Naive thymus-derived CD4-positive, alpha-beta T cell (primary cell): ENCODE measurements around the gene FAM187B. TPM values are rescaled to one million over a fixed set of nuclear protein-coding genes. Genes with fewer than 3 reads are reported as not detected.

Experiments
- ATAC-seq: fragments of 150-1000 bp; cut with Tn5 transposase; 2 replicates; pipeline ENCODE4 v1.10.0; 2021; ENCODE audit warnings: mild to moderate bottlenecking, moderate library complexity
- CTCF ChIA-PET: fragments of 350-600 bp; sonication (Branson Sonifier 250); formaldehyde crosslinking; loops from one replicate; lab custom pipeline; 2021; ENCODE audit warnings: antibody characterized with exemption; lab: Charles Lee
- POLR2A ChIA-PET: fragments of 350-600 bp; sonication (Branson Sonifier 250); formaldehyde crosslinking; loops from one replicate; lab custom pipeline; 2021; ENCODE audit warnings: antibody characterized with exemption, inconsistent platforms; lab: Charles Lee
- DNase-seq, 9 donors: peaks; one replicate each; pipeline versions ENCODE4 v3.0.0 to v3.0.0-alpha.2; 2020 to 2022; ENCODE audit warnings: mixed read lengths in 1 of 9
- H3K27ac ChIP-seq: one replicate; pipeline ENCODE4 v1.7.0; 2013; ENCODE audit warnings: mild to moderate bottlenecking, low read depth, low read length, moderate library complexity
- H3K27me3 ChIP-seq, 2 donors: one replicate each; pipeline ENCODE4 v1.7.0; 2013; ENCODE audit warnings: low read length in 2 of 2, mild to moderate bottlenecking in 2 of 2, moderate library complexity in 2 of 2; ENCODE audit not compliant: control insufficient read depth in 2 of 2, insufficient read depth in 2 of 2
- H3K36me3 ChIP-seq, 3 experiments: 1 replicate in 2 of 3; 2 replicates in 1 of 3; pipeline ENCODE4 v1.7.0; 2013; ENCODE audit warnings: low read length in 3 of 3, mild to moderate bottlenecking in 3 of 3, moderate library complexity in 1 of 3; ENCODE audit not compliant: insufficient read depth in 3 of 3, control insufficient read depth in 2 of 3
- H3K4me1 ChIP-seq, 2 donors: one replicate each; pipeline ENCODE4 v1.7.0; 2013; ENCODE audit warnings: low read length in 2 of 2, mild to moderate bottlenecking in 2 of 2, moderate library complexity in 1 of 2; ENCODE audit not compliant: control insufficient read depth in 2 of 2, insufficient read depth in 2 of 2
- H3K4me3 ChIP-seq: 2 replicates; pipeline ENCODE4 v1.7.0; 2013; ENCODE audit warnings: mild to moderate bottlenecking, low read length
- H3K9me3 ChIP-seq, 3 experiments: 1 replicate in 2 of 3; 2 replicates in 1 of 3; pipeline ENCODE4 v1.7.0; 2013; ENCODE audit warnings: low read length in 3 of 3; ENCODE audit not compliant: control insufficient read depth in 2 of 3
- H3K27ac Mint-ChIP-seq, 9 donors: one replicate each; pipeline ENCODE4 v1.8.0; 2020 to 2022; ENCODE audit warnings: mixed read lengths in 9 of 9, mild to moderate bottlenecking in 8 of 9, moderate library complexity in 5 of 9, inconsistent platforms in 2 of 9
- H3K27me3 Mint-ChIP-seq, 5 donors: one replicate each; pipeline ENCODE4 v1.8.0; 2021 to 2022; ENCODE audit warnings: mixed read lengths in 5 of 5, mild to moderate bottlenecking in 1 of 5
- H3K36me3 Mint-ChIP-seq, 5 donors: one replicate each; pipeline ENCODE4 v1.8.0; 2020 to 2022; ENCODE audit warnings: mixed read lengths in 5 of 5, mild to moderate bottlenecking in 3 of 5, inconsistent platforms in 1 of 5
- H3K4me1 Mint-ChIP-seq, 7 donors: one replicate each; pipeline ENCODE4 v1.8.0; 2020 to 2022; ENCODE audit warnings: mixed read lengths in 7 of 7, mild to moderate bottlenecking in 3 of 7, inconsistent platforms in 1 of 7
- H3K4me3 Mint-ChIP-seq, 10 donors: one replicate each; pipeline ENCODE4 v1.8.0; 2020 to 2022; ENCODE audit warnings: mild to moderate bottlenecking in 10 of 10, mixed read lengths in 10 of 10, moderate library complexity in 6 of 10, inconsistent platforms in 2 of 10
- H3K9me3 Mint-ChIP-seq, 11 donors: one replicate each; pipeline ENCODE4 v1.8.0; 2020 to 2022; ENCODE audit warnings: mixed read lengths in 11 of 11, mild to moderate bottlenecking in 4 of 11, inconsistent platforms in 1 of 11, moderate library complexity in 1 of 11
- intact Hi-C, 2 donors: fragments of 100-400 bp; cut with micrococcal nuclease; formaldehyde crosslinking; loops; one replicate each; pipeline ENCODE4 v1.15.1; 2023
- polyA plus RNA-seq, 2 donors: library from polyadenylated mRNA; unstranded; fragments of 300-500 nt; fragmentation: Illumina TruSeq; gene quantifications; one replicate each; pipeline ENCODE4 v1.2.3, GENCODE V29; 2021
- total RNA-seq, 6 experiments: library from RNA in 5 of 6; stranded (reverse) in 5 of 6; gene quantifications; 1 replicate in 5 of 6; 2 replicates in 1 of 6; pipeline ENCODE4 v1.2.3 and lab custom pipeline; 2021 to 2026

FAM187B gene
- total and polyA plus RNA-seq, 7 experiments from 2014 or later: not detected

DNA sequence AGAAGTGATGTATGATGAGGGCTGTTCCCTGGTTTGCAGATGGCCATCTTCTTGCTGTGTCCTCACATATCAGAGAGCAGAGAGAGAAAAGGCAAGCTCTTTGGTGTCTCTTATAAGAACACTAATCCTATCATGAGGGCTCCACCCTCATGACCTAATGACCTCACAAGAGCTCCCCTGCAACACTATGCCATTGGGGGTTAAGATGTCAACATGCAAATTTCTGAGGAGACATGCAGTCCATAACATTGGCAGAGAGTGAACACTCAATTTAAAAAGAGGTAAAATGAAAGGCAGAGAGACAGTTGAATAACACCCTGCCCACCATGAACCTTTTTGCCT lies 10.9 kb downstream of the FAM187B start:
- peak overlapping the region in 8 of 9 donors; percentile 65 to 100 (median 86) for H3K27ac Mint-ChIP-seq
- H3K4me1 ChIP-seq: peaks cover 27 to 44% of the 10 kb centered on the region in 2 donors
- intact Hi-C loops: loop anchor here (1.0 to 2.0 kb wide), 4 partner anchors 23 to 150 kb away; no protein-coding TSS in a partner anchor
- no peaks in the 10 kb centered on the region for H3K27me3 ChIP-seq
- no peak overlapping the region for H3K4me3 Mint-ChIP-seq
- H3K4me3 ChIP-seq: no peak overlapping the region
- ChIA-PET POLR2A (interaction anchor here (0.7 to 1.7 kb wide), 7 partner anchors 9 to 77 kb away, joined by 3 to 7 read pairs (median 4); partner anchors contain the start of genes FAM187B and FXYD5), CTCF (interaction anchor here (1.0 to 4.6 kb wide), 7 partner anchors 17 to 151 kb away, joined by 3 to 36 read pairs (median 7); partner anchors contain the start of genes FXYD5 and FXYD7)
- H3K9me3 ChIP-seq: no peaks in the 10 kb centered on the region
- ATAC-seq (no peak), DNase-seq (no peak)
- no peaks in the 10 kb centered on the region for H3K36me3 ChIP-seq
- peaks cover 26 to 68% (median 59%) of the 10 kb centered on the region in 7 donors for H3K4me1 Mint-ChIP-seq
- peaks cover 0 to 17% (median 2%) of the 10 kb centered on the region in 11 donors for H3K9me3 Mint-ChIP-seq
- no peaks in the 10 kb centered on the region for H3K27me3 Mint-ChIP-seq
- H3K36me3 Mint-ChIP-seq: peaks cover 0 to 6% (median 0%) of the 10 kb centered on the region in 5 donors
- no peak overlapping the region for H3K27ac ChIP-seq

DNA sequence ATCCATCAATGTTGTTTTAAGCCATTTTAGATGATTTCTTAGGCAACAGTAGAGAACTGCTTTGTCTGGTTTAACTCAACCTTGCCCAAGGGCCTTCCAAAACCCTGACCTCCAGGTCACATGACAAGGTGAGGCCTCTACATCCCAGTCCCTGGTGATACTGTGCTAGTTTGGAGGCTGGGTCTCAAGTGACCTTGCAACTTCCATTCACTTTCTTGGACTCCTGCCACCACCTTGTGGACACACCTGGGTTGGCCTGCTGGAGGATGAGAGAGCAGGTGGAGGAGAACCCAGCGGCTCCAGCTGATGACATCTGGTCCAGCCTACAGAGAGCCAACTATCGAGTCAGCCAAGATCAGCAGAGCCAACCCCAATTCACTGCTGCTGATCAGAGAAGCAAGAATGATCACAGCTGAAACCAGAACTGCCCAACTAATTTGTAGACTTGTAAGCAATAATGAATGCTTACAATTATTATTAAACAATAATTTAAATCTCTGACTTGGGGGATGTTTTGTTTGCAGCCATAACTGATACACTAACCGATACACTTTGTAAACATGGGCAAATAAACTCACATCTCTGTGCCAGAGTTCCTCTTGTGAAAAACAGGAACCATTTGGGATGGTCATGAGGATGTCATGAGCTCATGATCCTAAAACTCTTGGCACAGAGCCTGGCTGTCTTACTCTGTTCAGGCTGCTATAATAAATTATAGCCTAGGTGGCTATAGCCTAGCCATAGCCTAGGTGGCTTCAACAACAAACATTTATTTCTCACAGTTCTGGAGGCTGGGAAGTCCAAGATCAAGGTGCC lies 11.5 kb downstream of the FAM187B start:
- no peaks in the 10 kb centered on the region for H3K27me3 Mint-ChIP-seq
- Histone ChIP-seq H3K9me3 (no peaks in the 10 kb centered on the region), H3K4me1 (peaks cover 33 to 50% of the 10 kb centered on the region in 2 donors), H3K36me3 (no peaks in the 10 kb centered on the region), H3K27ac (no peak overlapping the region), H3K27me3 (no peaks in the 10 kb centered on the region), H3K4me3 (no peak overlapping the region)
- CTCF ChIA-PET: interaction anchor here (0.7 to 4.6 kb wide), 12 partner anchors 10 to 150 kb away, joined by 3 to 36 read pairs (median 6); partner anchors contain the start of genes FXYD5 and FXYD7
- peaks cover 32 to 73% (median 64%) of the 10 kb centered on the region in 7 donors for H3K4me1 Mint-ChIP-seq
- H3K27ac Mint-ChIP-seq: peak overlapping the region; percentile 71 to 100 (median 100)
- H3K4me3 Mint-ChIP-seq: no peak overlapping the region
- peaks cover 0 to 17% (median 1%) of the 10 kb centered on the region in 11 donors for H3K9me3 Mint-ChIP-seq
- intact Hi-C loops: loop anchor here (1.0 to 2.0 kb wide), 5 partner anchors 17 to 150 kb away; no protein-coding TSS in a partner anchor
- POLR2A ChIA-PET: interaction anchor here (0.6 to 2.8 kb wide), 10 partner anchors 8 to 375 kb away, joined by 3 to 22 read pairs (median 4); partner anchors contain the start of genes FAM187B and FXYD5
- DNase-seq (peak in 5 of 9 donors; percentile 30 to 58 (median 39)), ATAC-seq (no peak)
- H3K36me3 Mint-ChIP-seq: peaks cover 0 to 9% (median 0%) of the 10 kb centered on the region in 5 donors

DNA sequence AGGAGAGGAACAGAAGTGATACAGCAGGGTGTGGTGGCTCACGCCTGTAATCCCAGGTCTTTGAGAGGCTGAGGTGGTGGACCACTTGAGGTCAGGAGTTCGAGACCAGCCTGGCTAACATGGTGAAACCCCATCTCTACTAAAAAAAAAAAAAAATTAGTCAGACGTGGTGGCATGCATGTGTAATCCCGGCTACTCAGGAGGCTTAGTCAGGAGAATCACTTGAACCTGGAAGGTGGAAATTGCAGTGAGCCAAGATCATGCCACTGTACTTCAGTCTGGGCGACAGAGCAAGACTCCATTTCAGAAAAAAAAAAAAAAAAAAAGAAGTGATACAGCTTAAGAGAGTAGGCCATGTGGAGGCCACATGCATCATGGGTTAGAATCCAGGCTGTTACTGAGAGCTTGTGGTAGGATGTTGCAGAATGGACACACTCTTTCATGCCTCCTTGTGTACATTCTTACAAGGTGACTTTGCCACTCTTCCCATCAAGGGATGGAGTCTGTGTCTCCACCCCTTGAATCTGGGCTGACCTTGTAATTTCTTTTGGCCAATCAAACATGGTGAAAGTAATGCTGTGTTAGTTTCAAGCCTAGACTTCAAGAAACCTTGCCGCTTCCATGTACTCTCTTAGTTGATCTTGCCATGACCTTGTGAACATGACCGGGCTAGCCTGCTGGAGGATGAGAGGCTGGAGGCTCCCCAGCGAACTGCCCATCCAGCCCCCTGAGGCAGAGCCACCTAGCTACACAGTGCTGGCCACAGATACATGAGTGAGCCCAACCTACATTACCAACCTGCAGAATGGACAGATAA lies 12.3 kb downstream of the FAM187B start:
- peaks cover 0 to 17% (median 1%) of the 10 kb centered on the region in 11 donors for H3K9me3 Mint-ChIP-seq
- peaks cover 37 to 76% (median 69%) of the 10 kb centered on the region in 7 donors for H3K4me1 Mint-ChIP-seq
- no peak overlapping the region for H3K4me3 Mint-ChIP-seq
- Histone ChIP-seq H3K4me1 (peaks cover 41 to 51% of the 10 kb centered on the region in 2 donors), H3K27me3 (no peaks in the 10 kb centered on the region), H3K9me3 (no peaks in the 10 kb centered on the region), H3K36me3 (no peaks in the 10 kb centered on the region), H3K4me3 (no peak overlapping the region), H3K27ac (no peak overlapping the region)
- DNase-seq (no peak), ATAC-seq (no peak)
- no peaks in the 10 kb centered on the region for H3K27me3 Mint-ChIP-seq
- ChIA-PET CTCF (interaction anchor here (0.7 to 4.6 kb wide), 11 partner anchors 10 to 149 kb away, joined by 3 to 36 read pairs (median 5); partner anchors contain the start of gene FXYD7), POLR2A (interaction anchor here (0.6 to 3.2 kb wide), 11 partner anchors 10 to 75 kb away, joined by 3 to 22 read pairs (median 3); partner anchors contain the start of genes FAM187B and USF2)
- intact Hi-C loops: loop anchor here (1.0 to 2.0 kb wide), 2 partner anchors 18 to 25 kb away; no protein-coding TSS in a partner anchor
- H3K27ac Mint-ChIP-seq: peak overlapping the region; percentile 74 to 100 (median 100)
- peaks cover 0 to 12% (median 0%) of the 10 kb centered on the region in 5 donors for H3K36me3 Mint-ChIP-seq

DNA sequence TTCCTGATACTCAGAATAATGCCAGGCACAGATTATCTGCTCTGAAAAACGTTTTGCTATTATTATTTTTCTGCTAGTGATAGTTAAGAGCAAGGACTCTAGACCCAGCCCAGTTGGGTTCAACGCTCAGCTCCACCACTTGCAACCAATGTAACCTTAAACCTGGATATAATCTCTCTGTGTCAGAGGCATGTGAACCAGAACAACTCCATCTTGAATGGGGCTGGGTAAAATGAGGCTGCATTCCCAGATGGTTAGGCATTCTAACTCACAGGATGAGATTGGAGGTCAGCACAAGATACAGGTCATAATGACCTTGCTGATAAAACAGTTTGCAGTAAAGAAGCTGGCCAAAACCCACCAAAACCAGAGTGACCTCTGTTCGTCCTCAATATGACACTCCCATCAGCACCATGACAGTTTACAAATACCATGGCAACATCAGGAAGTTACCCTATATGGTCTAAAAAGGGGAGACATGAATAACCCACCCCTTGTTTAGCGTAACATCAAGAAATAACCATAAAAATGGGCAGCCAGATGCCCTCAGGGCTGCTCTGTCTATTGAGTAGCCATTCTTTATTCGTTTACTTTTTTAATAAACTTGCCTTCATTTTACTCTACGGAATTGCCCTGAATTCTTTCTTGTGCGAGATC lies 13.6 kb downstream of the FAM187B start:
- CTCF ChIA-PET: interaction anchor here (1.3 to 4.6 kb wide), 5 partner anchors 8 to 72 kb away, joined by 4 to 36 read pairs (median 7); partner anchors contain the start of gene FXYD7

DNA sequence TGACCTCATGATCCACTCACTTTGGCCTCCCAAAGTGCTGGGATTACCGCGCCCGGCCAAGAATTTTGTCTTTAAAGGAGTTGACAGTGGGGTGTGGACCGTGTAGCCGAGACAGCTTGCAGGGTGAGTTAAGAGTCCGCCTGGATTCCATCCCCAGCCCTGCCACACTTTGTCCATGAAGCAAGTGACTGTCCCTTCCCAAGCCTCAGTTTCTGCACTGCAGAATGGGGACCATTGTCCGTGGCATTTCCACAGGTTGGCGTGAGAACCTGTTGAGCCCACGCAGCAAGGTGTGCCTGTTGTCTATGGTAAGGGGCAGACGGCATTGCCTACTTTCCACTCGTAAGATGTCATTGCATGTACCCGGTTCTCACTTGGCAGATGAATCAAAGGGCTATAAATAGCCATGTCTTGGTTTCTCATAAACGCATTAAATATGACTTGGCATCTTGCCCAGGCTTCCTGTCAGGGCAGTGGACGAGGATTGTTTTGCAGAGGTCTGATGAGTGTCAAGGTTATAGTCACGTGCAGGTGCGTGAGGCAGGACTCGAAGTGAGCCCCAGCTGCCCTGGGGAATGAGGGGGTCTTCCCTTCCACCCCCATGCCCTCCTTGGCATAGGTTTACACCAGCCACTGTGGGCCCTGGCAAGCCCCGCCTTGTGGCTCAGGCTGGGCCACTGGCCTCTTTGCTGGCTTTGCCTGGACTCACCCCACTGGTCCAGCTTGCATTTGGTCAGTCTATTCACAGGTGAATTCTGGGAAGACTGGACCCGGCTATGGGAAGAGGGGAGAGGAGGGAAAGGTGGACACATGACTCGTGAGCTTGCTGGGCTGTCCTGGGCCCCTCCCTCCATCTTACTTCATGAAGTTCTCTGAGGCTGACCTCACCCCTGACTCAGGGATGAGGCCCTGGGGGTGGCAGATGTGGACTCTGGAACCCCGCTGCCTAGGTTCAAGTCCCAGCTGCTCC lies 14.6 kb downstream of the FAM187B start:
- Histone ChIP-seq H3K27ac (peak overlapping the region; percentile 91), H3K27me3 (no peaks in the 10 kb centered on the region), H3K4me1 (peaks cover 47 to 52% of the 10 kb centered on the region in 2 donors), H3K9me3 (no peaks in the 10 kb centered on the region), H3K4me3 (peak overlapping the region; percentile 24), H3K36me3 (no peaks in the 10 kb centered on the region)
- Mint-ChIP-seq H3K36me3 (peaks cover 0 to 12% (median 0%) of the 10 kb centered on the region in 5 donors), H3K27me3 (no peaks in the 10 kb centered on the region), H3K4me3 (peak overlapping the region; percentile 31 to 91 (median 71)), H3K27ac (peak overlapping the region; percentile 98 to 100 (median 100)), H3K4me1 (peaks cover 41 to 81% (median 70%) of the 10 kb centered on the region in 7 donors), H3K9me3 (peaks cover 0 to 13% (median 1%) of the 10 kb centered on the region in 11 donors)
- intact Hi-C loops: loop anchor here (1.0 to 5.0 kb wide), 4 partner anchors 8 to 688 kb away; partner anchors contain the start of genes HCST (in 1 of the 2) and NFKBID (in 1 of the 2)
- peak; percentile 49 for ATAC-seq
- ChIA-PET POLR2A (interaction anchor here (0.7 to 5.2 kb wide), 15 partner anchors 8 to 73 kb away, joined by 3 to 74 read pairs (median 12); partner anchors contain the start of genes FXYD5 and USF2), CTCF (interaction anchor here (2.1 to 4.6 kb wide), 3 partner anchors 22 to 71 kb away, joined by 7 to 36 read pairs (median 7); partner anchors contain the start of gene FXYD7)
- peak; percentile 35 to 97 (median 90) for DNase-seq

More for the DNA sequence above, 13.6 kb downstream of the FAM187B start:
- H3K9me3 Mint-ChIP-seq: peaks cover 0 to 17% (median 1%) of the 10 kb centered on the region in 11 donors
- H3K4me1 Mint-ChIP-seq: peaks cover 38 to 79% (median 63%) of the 10 kb centered on the region in 7 donors
- no peaks in the 10 kb centered on the region for H3K27me3 ChIP-seq
- H3K9me3 ChIP-seq: no peaks in the 10 kb centered on the region
- H3K36me3 Mint-ChIP-seq: peaks cover 0 to 12% (median 0%) of the 10 kb centered on the region in 5 donors
- POLR2A ChIA-PET: interaction anchor here (0.7 to 5.2 kb wide), 11 partner anchors 8 to 74 kb away, joined by 3 to 74 read pairs (median 8); partner anchors contain the start of genes FXYD5 and USF2
- peaks cover 47 to 50% of the 10 kb centered on the region in 2 donors for H3K4me1 ChIP-seq
- H3K4me3 Mint-ChIP-seq: peak overlapping the region in 1 of 10 donors; percentile 30
- no peak for ATAC-seq
- no peak for DNase-seq
- H3K36me3 ChIP-seq: no peaks in the 10 kb centered on the region
- peak overlapping the region; percentile 91 for H3K27ac ChIP-seq
- H3K4me3 ChIP-seq: no peak overlapping the region
- H3K27ac Mint-ChIP-seq: peak overlapping the region; percentile 98 to 100 (median 100)
- no peaks in the 10 kb centered on the region for H3K27me3 Mint-ChIP-seq
- intact Hi-C loops: loop anchor here (1.0 to 5.0 kb wide), 4 partner anchors 9 to 687 kb away; partner anchors contain the start of genes HCST (in 1 of the 2) and NFKBID (in 1 of the 2)
